ENCODE data around the gene CTNND2.
A peak's percentile ranks its signal among the peaks of the same experiment; 100 is the strongest.

CTNND2 gene

GRCh38 chr5:11509793-11510192, 394.5 kb downstream of the CTNND2 start:
- no peak for DNase-seq (ENCODE audit: insufficient read length, low spot score)
- no peak for TF ChIP-seq POLR2A (IDR thresholded peaks at IDR 0.05; ENCODE audit: low read depth, low read length)
- FAIRE-seq, result no peak

- no peak for FAIRE-seq
These were observed 396.9 kb downstream of the CTNND2 start for GRCh38 chr5:11507156-11507910.

GRCh38 chr5:11504886-11505193, 399.4 kb downstream of the CTNND2 start:
- DNase-seq (ENCODE audit: insufficient read length, low spot score) (peak; percentile 9), FAIRE-seq (no peak)
- no peak for TF ChIP-seq POLR2A (IDR thresholded peaks at IDR 0.05; ENCODE audit: low read depth, low read length)

More at GRCh38 chr5:11507156-11507910, 396.9 kb downstream of the CTNND2 start:
- no peak for DNase-seq (ENCODE audit: insufficient read length, low spot score)
- no peak for TF ChIP-seq POLR2A (IDR thresholded peaks at IDR 0.05; ENCODE audit: low read depth, low read length)

GRCh38 chr5:11504065-11504885, 400.0 kb downstream of the CTNND2 start:
- no peak for DNase-seq (ENCODE audit: insufficient read length, low spot score)
- TF ChIP-seq POLR2A (IDR thresholded peaks at IDR 0.05; ENCODE audit: low read depth, low read length), result no peak
- FAIRE-seq, result no peak

DNA sequence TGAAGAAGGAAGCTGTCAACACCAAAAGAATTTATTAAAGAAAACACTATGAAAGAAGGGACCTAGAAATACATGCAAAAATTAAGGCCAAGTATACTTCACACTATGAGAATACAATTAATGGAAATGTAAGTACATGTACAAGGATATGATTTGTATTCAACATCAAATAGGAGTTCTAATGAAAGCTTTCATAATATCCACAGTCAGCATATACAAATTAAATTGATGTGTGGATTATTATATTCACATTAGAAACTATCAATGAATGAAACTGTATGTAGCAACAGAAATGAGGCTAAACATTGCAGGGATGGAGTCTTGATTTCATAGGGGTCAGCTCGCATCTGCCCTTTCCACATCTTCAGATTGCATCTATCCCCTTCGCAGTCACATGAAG, 401.5 kb downstream of the CTNND2 start:
- DNase-seq (ENCODE audit: insufficient read length, low spot score), result no peak
- no peak for FAIRE-seq
- no peak for TF ChIP-seq POLR2A (IDR thresholded peaks at IDR 0.05; ENCODE audit: low read depth, low read length)

DNA sequence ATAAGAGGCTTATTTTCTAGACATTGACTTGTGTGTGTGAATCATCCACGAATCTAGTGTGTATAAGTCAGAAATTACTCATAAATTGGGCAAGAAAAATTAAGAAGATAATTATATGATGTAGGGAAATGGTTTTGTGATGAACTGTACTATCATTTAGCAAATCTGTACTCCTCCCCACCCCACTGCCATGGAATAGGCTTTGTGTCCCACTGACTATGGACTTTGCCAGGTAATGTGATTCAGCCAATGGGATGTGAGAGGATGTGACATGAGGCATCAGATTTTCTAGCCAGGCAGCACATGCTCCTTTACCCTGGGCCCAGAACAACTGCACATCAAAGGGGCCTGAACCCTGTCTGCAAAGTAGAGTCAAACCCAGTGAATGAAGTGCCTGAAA, 406.6 kb downstream of the CTNND2 start:
- DNase-seq (ENCODE audit: insufficient read length, low spot score) (no peak), FAIRE-seq (no peak)
- TF ChIP-seq POLR2A (IDR thresholded peaks at IDR 0.05; ENCODE audit: low read depth, low read length), result no peak

DNA sequence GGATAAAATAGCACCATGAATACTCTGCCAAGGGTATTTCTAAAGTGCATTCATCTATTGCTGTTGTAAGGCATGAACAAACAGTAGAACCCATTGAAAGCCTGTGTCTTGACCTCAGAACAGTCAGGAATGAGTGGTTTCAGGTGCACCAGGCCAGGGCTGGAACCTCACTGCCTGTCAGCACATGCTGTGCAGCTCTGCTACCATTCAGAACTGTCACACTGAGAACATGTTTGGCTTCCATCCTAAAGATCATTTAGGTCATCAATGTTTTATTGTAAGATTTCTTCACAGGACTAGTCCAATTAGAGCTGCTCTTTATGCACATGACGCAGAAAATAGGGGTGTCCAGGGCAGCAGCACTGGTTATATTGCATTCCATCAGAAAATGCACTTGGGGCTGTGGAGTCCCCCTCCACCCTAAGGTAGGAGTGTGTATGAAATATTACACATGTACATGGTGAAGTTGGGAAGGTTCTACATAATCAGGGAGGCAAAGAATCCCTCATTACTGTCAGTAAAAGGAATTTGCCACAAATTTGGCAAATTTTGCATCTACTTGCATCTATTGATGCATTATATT, 408.0 kb downstream of the CTNND2 start:
- no peak for FAIRE-seq
- TF ChIP-seq POLR2A (IDR thresholded peaks at IDR 0.05; ENCODE audit: low read depth, low read length), result no peak
- DNase-seq (ENCODE audit: insufficient read length, low spot score), result no peak

GRCh38 chr5:11494340-11494739, 409.9 kb downstream of the CTNND2 start:
- TF ChIP-seq POLR2A (IDR thresholded peaks at IDR 0.05; ENCODE audit: low read depth, low read length), result no peak
- DNase-seq (ENCODE audit: insufficient read length, low spot score) (no peak), FAIRE-seq (no peak)

- no peak for FAIRE-seq
These were observed 412.7 kb downstream of the CTNND2 start for GRCh38 chr5:11491404-11492075.

GRCh38 chr5:11483630-11484029, 420.6 kb downstream of the CTNND2 start:
- TF ChIP-seq POLR2A (IDR thresholded peaks at IDR 0.05; ENCODE audit: low read depth, low read length), result no peak
- FAIRE-seq (no peak), DNase-seq (ENCODE audit: insufficient read length, low spot score) (no peak)

More at GRCh38 chr5:11491404-11492075, 412.7 kb downstream of the CTNND2 start:
- no peak for TF ChIP-seq POLR2A (IDR thresholded peaks at IDR 0.05; ENCODE audit: low read depth, low read length)
- DNase-seq (ENCODE audit: insufficient read length, low spot score), result no peak

DNA sequence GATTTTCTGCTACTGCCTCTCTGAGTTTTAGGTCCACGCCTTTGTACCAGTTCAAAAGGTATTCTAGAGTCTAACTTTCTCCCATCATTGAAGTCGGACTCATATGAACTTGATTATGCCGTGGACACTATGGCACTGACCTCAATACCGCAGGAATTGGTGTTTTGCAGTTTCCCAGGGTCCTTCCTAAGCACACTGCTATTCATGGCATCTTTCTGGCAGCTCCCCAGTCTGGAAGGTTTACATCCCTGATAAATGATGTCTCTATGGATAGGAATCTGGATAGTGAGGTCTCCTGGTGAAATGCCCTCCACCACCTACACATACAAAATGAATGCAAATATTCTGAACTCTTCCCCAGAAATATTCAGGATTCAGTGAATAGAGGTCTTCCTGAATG, 422.2 kb downstream of the CTNND2 start:
- DNase-seq (ENCODE audit: insufficient read length, low spot score) (no peak), FAIRE-seq (no peak)
- no peak for TF ChIP-seq POLR2A (IDR thresholded peaks at IDR 0.05; ENCODE audit: low read depth, low read length)

DNA sequence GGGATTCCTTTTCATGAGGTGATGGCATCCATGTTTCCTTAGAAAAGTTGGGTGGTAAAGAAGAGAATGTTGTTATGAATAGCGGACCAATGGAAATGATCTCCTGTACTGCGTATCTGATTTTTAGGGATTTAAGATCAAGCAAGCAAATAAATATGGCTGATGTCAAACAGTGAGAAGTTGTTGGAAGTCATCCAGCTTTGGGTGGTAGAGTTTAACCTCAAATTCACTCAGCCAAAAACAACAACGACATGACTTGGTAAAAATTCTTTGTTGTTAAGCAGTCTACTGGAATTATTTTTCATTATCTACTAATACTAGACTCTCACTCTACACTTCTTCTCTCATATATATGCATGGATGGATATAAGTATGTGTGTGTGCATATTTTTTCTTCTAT, 426.5 kb downstream of the CTNND2 start:
- no peak for FAIRE-seq
- TF ChIP-seq POLR2A (IDR thresholded peaks at IDR 0.05; ENCODE audit: low read depth, low read length), result no peak
- DNase-seq (ENCODE audit: insufficient read length, low spot score), result no peak

GRCh38 chr5:11476866-11477265, 427.4 kb downstream of the CTNND2 start:
- DNase-seq (ENCODE audit: insufficient read length, low spot score) (no peak), FAIRE-seq (no peak)
- no peak for TF ChIP-seq POLR2A (IDR thresholded peaks at IDR 0.05; ENCODE audit: low read depth, low read length)

Data from H54 (cell line).